BLaER1 treated with 17β-estradiol and CSF1 and Interleukin-3, amounts not matched to agents 10 nM and 100 nM (cell line): ENCODE results near the gene SEMA5A.

Source experiments
- H3K27ac ChIP-seq, 11 experiments: shearing (Covaris generic); formaldehyde crosslinking; 2 replicates each; pipeline ENCODE4 v1.8.1; 2022
- H3K27me3 ChIP-seq, 11 experiments: shearing (Covaris generic); formaldehyde crosslinking; 2 replicates each; pipeline ENCODE4 v1.8.1; 2022
- H3K36me3 ChIP-seq, 11 experiments: shearing (Covaris generic); formaldehyde crosslinking; 2 replicates each; pipeline ENCODE4 v1.8.1; 2022
- H3K4me1 ChIP-seq, 10 experiments: shearing (Covaris generic); formaldehyde crosslinking; 2 replicates each; pipeline ENCODE4 v1.8.1; 2022
- H3K4me2 ChIP-seq, 11 experiments: shearing (Covaris generic); formaldehyde crosslinking; 2 replicates each; pipeline ENCODE4 v1.8.1; 2022
- H3K4me3 ChIP-seq, 10 experiments: shearing (Covaris generic); formaldehyde crosslinking; 2 replicates each; pipeline ENCODE4 v1.8.1; 2022
- H3K9ac ChIP-seq, 11 experiments: shearing (Covaris generic); formaldehyde crosslinking; 2 replicates each; pipeline ENCODE4 v1.8.1; 2022
- H3K9me3 ChIP-seq, 11 experiments: shearing (Covaris generic); formaldehyde crosslinking; replicated peaks in 1 of 11; 2 replicates each; pipeline ENCODE4 v1.8.1; 2022
- H4K20me1 ChIP-seq, 11 experiments: shearing (Covaris generic); formaldehyde crosslinking; 2 replicates each; pipeline ENCODE4 v1.8.1; 2022
- Cebpa-rat ChIP-seq, 11 experiments: shearing (Covaris generic); IDR thresholded peaks; 2 replicates each; pipeline ENCODE4 v1.8.1; 2022

Gene SEMA5A

DNA sequence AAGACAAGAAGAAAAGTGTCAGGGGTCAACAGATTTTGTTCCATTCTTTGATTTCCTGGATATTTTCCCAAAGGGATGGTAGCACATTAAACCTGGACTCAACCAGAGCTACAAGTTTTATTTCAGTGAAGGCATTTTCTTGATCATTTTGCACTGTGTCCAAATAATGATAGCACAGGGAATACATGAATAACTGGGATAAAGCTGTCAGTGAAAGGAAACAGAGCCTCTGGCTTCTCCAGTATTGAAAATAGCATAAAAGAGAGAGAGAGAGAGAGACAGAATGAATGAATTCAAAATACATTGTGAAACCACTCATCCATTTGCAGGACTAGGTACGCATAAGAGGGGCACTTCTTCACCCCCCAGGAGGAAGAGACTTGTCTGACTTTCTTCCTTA is 43.0 kb downstream of the SEMA5A start:
- H4K20me1 ChIP-seq, result no peaks in the 10 kb centered on the region
- H3K4me2 ChIP-seq, result no peak overlapping the region
- no peak overlapping the region for H3K9ac ChIP-seq
- H3K27ac ChIP-seq, result no peak overlapping the region
- H3K4me1 ChIP-seq, result peaks cover 0 to 8% (median 0%) of the 10 kb centered on the region in 10 experiments; a peak in 5 of 20 replicates
- H3K36me3 ChIP-seq, result no peaks in the 10 kb centered on the region
- no peaks in the 10 kb centered on the region for H3K9me3 ChIP-seq
- no peaks in the 10 kb centered on the region for H3K27me3 ChIP-seq
- TF ChIP-seq Cebpa-rat (IDR thresholded peaks at IDR 0.05), result no peak
- no peak overlapping the region for H3K4me3 ChIP-seq

DNA sequence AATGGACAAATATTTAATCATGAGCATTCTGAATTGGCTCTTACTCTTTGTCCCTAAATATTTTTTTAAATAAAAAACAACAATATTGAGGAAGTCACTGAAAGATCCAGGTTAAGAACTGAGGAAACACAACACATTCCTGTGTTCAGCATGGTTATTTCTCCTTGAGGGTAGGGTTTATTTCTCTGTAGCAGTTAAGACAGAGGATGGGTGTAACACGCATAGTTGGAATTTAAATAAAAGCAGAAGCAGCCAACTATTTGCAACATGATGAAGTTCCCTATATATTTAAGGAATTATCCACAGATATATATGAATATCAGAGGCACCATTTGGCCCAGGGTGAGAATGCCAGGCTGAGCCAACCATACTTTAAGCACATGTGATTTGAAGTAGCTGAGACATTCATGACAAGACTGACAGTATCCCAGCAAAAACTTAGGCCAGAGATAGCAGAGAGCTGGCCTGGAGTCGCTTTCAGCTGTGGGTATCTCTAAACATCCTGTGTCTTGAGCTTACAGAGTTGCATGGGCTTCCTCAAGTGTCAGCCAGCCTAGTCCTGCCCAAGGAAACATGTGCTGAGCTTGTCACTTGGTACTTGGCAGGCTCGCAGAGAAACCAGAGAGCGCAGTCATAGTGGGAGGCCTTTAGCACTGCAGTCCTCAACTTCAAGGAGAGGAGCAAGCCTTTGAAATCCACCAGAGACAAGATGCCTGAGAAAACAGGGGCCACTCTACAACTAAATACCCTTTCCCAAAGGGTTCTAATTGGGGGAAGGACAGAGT is 43.6 kb downstream of the SEMA5A start:
- Histone ChIP-seq H3K27ac (no peak overlapping the region), H3K4me1 (peaks cover 0 to 8% (median 0%) of the 10 kb centered on the region in 10 experiments; a peak in 5 of 20 replicates), H3K36me3 (no peaks in the 10 kb centered on the region), H3K4me3 (no peak overlapping the region), H4K20me1 (no peaks in the 10 kb centered on the region), H3K27me3 (no peaks in the 10 kb centered on the region), H3K9ac (no peak overlapping the region), H3K9me3 (no peaks in the 10 kb centered on the region), H3K4me2 (no peak overlapping the region)
- no peak for TF ChIP-seq Cebpa-rat (IDR thresholded peaks at IDR 0.05)

DNA sequence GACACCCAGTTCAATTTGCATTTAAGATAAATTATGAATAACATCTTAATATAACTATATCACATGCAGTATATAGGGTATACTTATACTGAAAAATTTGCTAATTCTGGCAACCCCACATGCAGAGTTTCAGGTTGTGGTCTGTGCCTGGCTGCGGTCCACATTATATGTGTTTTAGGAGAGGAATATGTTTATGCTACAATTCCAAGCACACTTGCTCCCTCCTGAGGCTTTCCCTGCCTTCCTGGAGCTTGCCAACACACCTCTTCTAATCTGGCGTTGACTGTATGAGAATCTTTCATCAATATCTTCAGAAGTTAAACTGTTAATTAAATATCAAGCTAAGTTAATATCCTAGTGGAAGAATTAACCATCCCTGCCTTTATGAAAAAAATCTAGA is 45.2 kb downstream of the SEMA5A start:
- Histone ChIP-seq H3K4me2 (no peak overlapping the region), H3K27me3 (no peaks in the 10 kb centered on the region), H3K27ac (no peak overlapping the region), H3K4me1 (peaks cover 0 to 8% (median 0%) of the 10 kb centered on the region in 10 experiments; a peak in 5 of 20 replicates), H3K9ac (no peak overlapping the region), H3K4me3 (no peak overlapping the region), H4K20me1 (no peaks in the 10 kb centered on the region), H3K36me3 (no peaks in the 10 kb centered on the region), H3K9me3 (no peaks in the 10 kb centered on the region)
- no peak for TF ChIP-seq Cebpa-rat (IDR thresholded peaks at IDR 0.05)

- no peaks in the 10 kb centered on the region for H3K36me3 ChIP-seq
- H3K9ac ChIP-seq, result no peak overlapping the region
- no peak overlapping the region for H3K27ac ChIP-seq
- TF ChIP-seq Cebpa-rat (IDR thresholded peaks at IDR 0.05), result no peak
- H3K9me3 ChIP-seq, result no peaks in the 10 kb centered on the region
- no peaks in the 10 kb centered on the region for H4K20me1 ChIP-seq
- H3K4me2 ChIP-seq, result no peak overlapping the region
- no peak overlapping the region for H3K4me3 ChIP-seq
- H3K4me1 ChIP-seq, result peaks cover 0 to 8% (median 0%) of the 10 kb centered on the region in 10 experiments; a peak in 5 of 20 replicates
- H3K27me3 ChIP-seq, result no peaks in the 10 kb centered on the region
Observed at GRCh38 chr5:9500193-9500592, 45.7 kb downstream of the SEMA5A start.

DNA sequence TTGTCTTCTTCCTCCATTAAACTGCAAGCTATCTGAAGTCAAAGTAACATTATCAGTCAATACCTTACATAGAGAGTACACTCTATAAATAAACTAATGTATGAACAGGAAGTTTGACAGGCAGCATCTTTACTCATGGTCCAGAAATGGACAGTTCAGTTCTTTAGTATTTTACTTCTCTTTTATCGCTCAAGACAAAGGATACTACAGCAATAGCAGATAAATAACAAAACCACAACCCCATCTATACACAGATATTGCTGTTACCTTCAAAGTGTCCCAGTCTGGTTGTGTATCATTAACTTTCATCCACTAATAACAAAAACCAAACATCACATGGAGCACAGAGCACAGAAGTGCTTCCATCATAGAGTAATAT is 46.4 kb downstream of the SEMA5A start:
- Histone ChIP-seq H3K4me1 (peaks cover 0 to 8% (median 0%) of the 10 kb centered on the region in 10 experiments; a peak in 5 of 20 replicates), H4K20me1 (no peaks in the 10 kb centered on the region), H3K9me3 (no peaks in the 10 kb centered on the region), H3K4me2 (peak overlapping the region in 1 of 11 experiments; percentile 14; a peak in 1 of 22 replicates), H3K27ac (no peak overlapping the region), H3K9ac (no peak overlapping the region), H3K4me3 (no peak overlapping the region), H3K36me3 (no peaks in the 10 kb centered on the region), H3K27me3 (no peaks in the 10 kb centered on the region)
- no peak for TF ChIP-seq Cebpa-rat (IDR thresholded peaks at IDR 0.05)

- no peaks in the 10 kb centered on the region for H3K36me3 ChIP-seq
- no peaks in the 10 kb centered on the region for H3K27me3 ChIP-seq
- no peaks in the 10 kb centered on the region for H3K9me3 ChIP-seq
- H3K4me2 ChIP-seq, result peak overlapping the region in 1 of 11 experiments; percentile 14; a peak in 1 of 22 replicates
- H3K4me3 ChIP-seq, result no peak overlapping the region
- no peak overlapping the region for H3K9ac ChIP-seq
- H3K27ac ChIP-seq, result no peak overlapping the region
- peaks cover 0 to 8% (median 0%) of the 10 kb centered on the region in 10 experiments; a peak in 5 of 20 replicates for H3K4me1 ChIP-seq
- TF ChIP-seq Cebpa-rat (IDR thresholded peaks at IDR 0.05), result no peak
- no peaks in the 10 kb centered on the region for H4K20me1 ChIP-seq
Observed at GRCh38 chr5:9498541-9499497, 47.1 kb downstream of the SEMA5A start.

- H4K20me1 ChIP-seq, result no peaks in the 10 kb centered on the region
- no peak overlapping the region for H3K4me3 ChIP-seq
- no peak overlapping the region for H3K27ac ChIP-seq
- no peaks in the 10 kb centered on the region for H3K36me3 ChIP-seq
- H3K27me3 ChIP-seq, result no peaks in the 10 kb centered on the region
- no peaks in the 10 kb centered on the region for H3K9me3 ChIP-seq
- no peak overlapping the region for H3K9ac ChIP-seq
- no peak for TF ChIP-seq Cebpa-rat (IDR thresholded peaks at IDR 0.05)
- H3K4me2 ChIP-seq, result no peak overlapping the region
- H3K4me1 ChIP-seq, result peaks cover 0 to 8% (median 0%) of the 10 kb centered on the region in 10 experiments; a peak in 5 of 20 replicates
Observed at GRCh38 chr5:9497347-9497746, 48.5 kb downstream of the SEMA5A start.

- Histone ChIP-seq H3K9ac (no peak overlapping the region), H4K20me1 (no peaks in the 10 kb centered on the region), H3K36me3 (no peaks in the 10 kb centered on the region), H3K4me3 (no peak overlapping the region), H3K9me3 (no peaks in the 10 kb centered on the region), H3K4me1 (peaks cover 0 to 8% (median 0%) of the 10 kb centered on the region in 10 experiments; a peak in 5 of 20 replicates), H3K27me3 (no peaks in the 10 kb centered on the region), H3K27ac (no peak overlapping the region), H3K4me2 (no peak overlapping the region)
- TF ChIP-seq Cebpa-rat (IDR thresholded peaks at IDR 0.05), result no peak
Observed at GRCh38 chr5:9496801-9497200, 49.1 kb downstream of the SEMA5A start.

GRCh38 chr5:9495121-9495520 is 50.8 kb downstream of the SEMA5A start:
- TF ChIP-seq Cebpa-rat (IDR thresholded peaks at IDR 0.05), result no peak
- no peak overlapping the region for H3K4me3 ChIP-seq
- no peak overlapping the region for H3K9ac ChIP-seq
- H3K9me3 ChIP-seq, result no peaks in the 10 kb centered on the region
- no peaks in the 10 kb centered on the region for H3K36me3 ChIP-seq
- peaks cover 0 to 8% (median 0%) of the 10 kb centered on the region in 10 experiments; a peak in 5 of 20 replicates for H3K4me1 ChIP-seq
- no peak overlapping the region for H3K4me2 ChIP-seq
- no peaks in the 10 kb centered on the region for H4K20me1 ChIP-seq
- no peaks in the 10 kb centered on the region for H3K27me3 ChIP-seq
- no peak overlapping the region for H3K27ac ChIP-seq
